GM21423 (cell line): Measurements from ENCODE around the gene TCAF2.
"Not testable (repeated sequence)": the region's sequence is repeated elsewhere in the genome, so short reads cannot be mapped to it uniquely, and the experiment has no call there.

Experiments used
- ATAC-seq: cut with Tn5 transposase; IDR thresholded peaks from one replicate; pipeline ENCODE4 v1.9.1; 2021; ENCODE audit warnings: mild to moderate bottlenecking, moderate library complexity; ENCODE audit not compliant: unreplicated experiment

The TCAF2 gene

GRCh38 chr7:143620646-143621045 lies at the start of gene TCAF2:
TCAF2 (plus strand) TSS chr7:143620974.
- ATAC-seq = peak; percentile 85

- not testable (repeated sequence) for ATAC-seq
Observed at GRCh38 chr7:143571501-143571900, 49.3 kb upstream of the TCAF2 start, which contains the start of gene CTAGE15. CTAGE15 (plus strand) TSS chr7:143571801; CDS start chr7:143571818, 17 bp downstream.

GRCh38 chr7:143588183-143588582 lies 32.6 kb upstream of the TCAF2 start:
- ATAC-seq = not testable (repeated sequence)

- ATAC-seq = not testable (repeated sequence)
Observed at GRCh38 chr7:143589897-143590296, 30.9 kb upstream of the TCAF2 start.

- not testable (repeated sequence) for ATAC-seq
Observed at GRCh38 chr7:143598086-143598485, 22.7 kb upstream of the TCAF2 start.

- ATAC-seq = not testable (repeated sequence)
Observed at GRCh38 chr7:143603549-143603948, 17.2 kb upstream of the TCAF2 start.

GRCh38 chr7:143606088-143606487 lies 14.7 kb upstream of the TCAF2 start:
- not testable (repeated sequence) for ATAC-seq

GRCh38 chr7:143615545-143615944 lies 5.2 kb upstream of the TCAF2 start:
- not testable (repeated sequence) for ATAC-seq

GRCh38 chr7:143617204-143617603 lies 3.6 kb upstream of the TCAF2 start:
- not testable (repeated sequence) for ATAC-seq

GRCh38 chr7:143620058-143620457 lies 716 bp upstream of the TCAF2 start:
- ATAC-seq = peak; percentile 14

GRCh38 chr7:143621175-143621574 lies 401 bp downstream of the TCAF2 start:
- peak; percentile 33 for ATAC-seq

- ATAC-seq = peak; percentile 30
Observed at GRCh38 chr7:143622130-143622529, 1.4 kb downstream of the TCAF2 start.

GRCh38 chr7:143630653-143631052 lies 9.9 kb downstream of the TCAF2 start:
- not testable (repeated sequence) for ATAC-seq

- not testable (repeated sequence) for ATAC-seq
Observed at GRCh38 chr7:143632506-143632905, 11.7 kb downstream of the TCAF2 start.

GRCh38 chr7:143633013-143633618 lies 12.3 kb downstream of the TCAF2 start:
- not testable (repeated sequence) for ATAC-seq

- ATAC-seq = peak; percentile 49
Observed at GRCh38 chr7:143635364-143636240, 14.8 kb downstream of the TCAF2 start.

- ATAC-seq = peak; percentile 54
Observed at GRCh38 chr7:143639372-143639771, 18.6 kb downstream of the TCAF2 start.

GRCh38 chr7:143640528-143641189 lies 19.9 kb downstream of the TCAF2 start:
- not testable (repeated sequence) for ATAC-seq

GRCh38 chr7:143646598-143646997 lies 25.8 kb downstream of the TCAF2 start:
- ATAC-seq = not testable (repeated sequence)

GRCh38 chr7:143649902-143650301 lies 29.1 kb downstream of the TCAF2 start:
- not testable (repeated sequence) for ATAC-seq

GRCh38 chr7:143650447-143650846 lies 29.7 kb downstream of the TCAF2 start:
- ATAC-seq = not testable (repeated sequence)
